Astrocyte (in vitro differentiated cells and primary cell): Measurements from ENCODE around the gene EXOSC5. TPM values are rescaled to one million over a fixed set of nuclear protein-coding genes. Genes with fewer than 3 reads are reported as not detected.

ENCODE experiments used
- DNase-seq: peaks from one replicate; pipeline ENCODE4 v3.0.0-alpha.2; 2010; ENCODE audit warnings: low read depth
- FAIRE-seq: peaks from 2 replicates; lab custom pipeline; 2011; peaks lifted over from hg19 to GRCh38; lab: Jason Lieb, UNC
- H2AFZ ChIP-seq: 2 replicates; pipeline ENCODE4 v1.6.0; 2012; ENCODE audit warnings: low read depth, low read length, inconsistent platforms
- H3K27ac ChIP-seq: 2 replicates; pipeline ENCODE4 v1.5.1; 2011; ENCODE audit warnings: low read depth, low read length, inconsistent platforms
- H3K27me3 ChIP-seq: 2 replicates; pipeline ENCODE4 v1.6.0; 2011; ENCODE audit warnings: low read length, inconsistent platforms; ENCODE audit not compliant: insufficient read depth
- H3K36me3 ChIP-seq: 2 replicates; pipeline ENCODE4 v1.5.1; 2011; ENCODE audit warnings: low read length, inconsistent platforms; ENCODE audit not compliant: insufficient read depth
- H3K4me1 ChIP-seq: 2 replicates; pipeline ENCODE4 v1.5.1; 2011; ENCODE audit warnings: low read length, inconsistent platforms; ENCODE audit not compliant: insufficient read depth
- H3K4me2 ChIP-seq: 2 replicates; pipeline ENCODE4 v1.6.0; 2012; ENCODE audit warnings: low read length, inconsistent platforms
- H3K4me3 ChIP-seq: 2 replicates; pipeline ENCODE4 v1.5.1; 2011; ENCODE audit warnings: low read depth, mild to moderate bottlenecking, low read length, inconsistent platforms; ENCODE audit not compliant: insufficient read depth
- H3K79me2 ChIP-seq: 2 replicates; pipeline ENCODE4 v1.6.0; 2012; ENCODE audit warnings: mild to moderate bottlenecking, low read length, inconsistent platforms; ENCODE audit not compliant: insufficient read depth
- H3K9ac ChIP-seq: 2 replicates; pipeline ENCODE4 v1.6.0; 2012; ENCODE audit warnings: mild to moderate bottlenecking, low read length, inconsistent platforms
- H3K9me3 ChIP-seq: 2 replicates; pipeline ENCODE4 v1.5.1; 2012; ENCODE audit warnings: low read depth, mild to moderate bottlenecking, low read length, inconsistent platforms; ENCODE audit not compliant: insufficient read depth
- H4K20me1 ChIP-seq: 2 replicates; pipeline ENCODE4 v1.6.0; 2012; ENCODE audit warnings: low read length, inconsistent platforms; ENCODE audit not compliant: insufficient read depth
- H3K27ac Mint-ChIP-seq: one replicate; pipeline ENCODE4 v1.8.0; 2021; ENCODE audit warnings: mild to moderate bottlenecking, mixed read lengths; ENCODE audit not compliant: unreplicated experiment
- H3K27me3 Mint-ChIP-seq: one replicate; pipeline ENCODE4 v1.8.0; 2021; ENCODE audit warnings: low read depth, mixed read lengths; ENCODE audit not compliant: unreplicated experiment
- H3K36me3 Mint-ChIP-seq: one replicate; pipeline ENCODE4 v1.8.0; 2021; ENCODE audit warnings: low read depth, mixed read lengths; ENCODE audit not compliant: unreplicated experiment
- H3K4me1 Mint-ChIP-seq: one replicate; pipeline ENCODE4 v1.8.0; 2021; ENCODE audit warnings: low read depth, mixed read lengths; ENCODE audit not compliant: unreplicated experiment
- H3K4me3 Mint-ChIP-seq: one replicate; pipeline ENCODE4 v1.8.0; 2021; ENCODE audit warnings: mild to moderate bottlenecking, moderate library complexity, mixed read lengths; ENCODE audit not compliant: unreplicated experiment
- H3K9me3 Mint-ChIP-seq: one replicate; pipeline ENCODE4 v1.8.0; 2021; ENCODE audit warnings: mild to moderate bottlenecking, mixed read lengths; ENCODE audit not compliant: unreplicated experiment
- EZH2 ChIP-seq: IDR thresholded peaks from 2 replicates; pipeline ENCODE4 v1.6.1; 2012; ENCODE audit warnings: mild to moderate bottlenecking, low read length, inconsistent platforms; ENCODE audit not compliant: insufficient read depth
- total RNA-seq: library from RNA; stranded (reverse); gene quantifications from 2 replicates; pipeline ENCODE4 v1.2.1, GENCODE V29; 2021
- TF ChIP-seq, protein P1 (sequence below): IDR thresholded peaks from 2 replicates; pipeline ENCODE4 v1.5.1; 2011; ENCODE audit warnings: low read depth, mild to moderate bottlenecking, inconsistent platforms, low read length, moderate library complexity; ENCODE audit not compliant: insufficient read depth

EXOSC5 gene
- total RNA-seq, 1 donor from 2014 or later, result 18.3 TPM

DNA sequence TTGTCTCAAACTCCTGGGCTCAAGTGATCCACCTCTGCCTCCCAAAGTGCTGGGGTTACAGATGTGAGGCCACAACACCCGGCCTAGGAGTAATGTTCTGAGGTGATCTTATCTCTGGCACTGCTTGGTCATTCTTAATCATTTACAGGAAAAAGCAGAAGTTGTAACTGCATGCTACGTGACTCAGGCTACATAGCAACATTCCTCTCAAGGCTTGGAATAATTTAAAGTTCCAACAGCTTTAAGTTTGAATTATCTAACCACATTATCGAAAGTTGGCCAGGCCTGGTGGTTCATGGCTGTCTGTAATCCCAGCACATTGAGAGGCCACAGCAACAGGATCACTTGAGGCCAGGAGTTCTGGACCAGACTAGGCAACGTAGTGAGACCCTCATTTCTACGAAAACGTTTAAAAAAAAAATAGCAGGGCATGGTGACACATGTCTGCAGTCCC lies 29.3 kb downstream of the EXOSC5 start:
- Histone ChIP-seq H3K9ac (peak overlapping the region; percentile 56), H3K9me3 (no peaks in the 10 kb centered on the region), H3K4me1 (peaks cover 19% of the 10 kb centered on the region), H3K36me3 (no peaks in the 10 kb centered on the region), H3K4me3 (no peak overlapping the region), H3K4me2 (peak overlapping the region; percentile 54), H3K27ac (peak overlapping the region; percentile 85), H3K27me3 (no peaks in the 10 kb centered on the region), H2AFZ (no peak overlapping the region), H3K79me2 (peaks cover 36% of the 10 kb centered on the region), H4K20me1 (no peaks in the 10 kb centered on the region)
- Mint-ChIP-seq H3K4me1 (peaks cover 10% of the 10 kb centered on the region), H3K27me3 (no peaks in the 10 kb centered on the region), H3K4me3 (peak overlapping the region; percentile 54), H3K27ac (peak overlapping the region; percentile 93), H3K9me3 (no peaks in the 10 kb centered on the region), H3K36me3 (peaks cover 5% of the 10 kb centered on the region)
- TF ChIP-seq, protein P1, sequence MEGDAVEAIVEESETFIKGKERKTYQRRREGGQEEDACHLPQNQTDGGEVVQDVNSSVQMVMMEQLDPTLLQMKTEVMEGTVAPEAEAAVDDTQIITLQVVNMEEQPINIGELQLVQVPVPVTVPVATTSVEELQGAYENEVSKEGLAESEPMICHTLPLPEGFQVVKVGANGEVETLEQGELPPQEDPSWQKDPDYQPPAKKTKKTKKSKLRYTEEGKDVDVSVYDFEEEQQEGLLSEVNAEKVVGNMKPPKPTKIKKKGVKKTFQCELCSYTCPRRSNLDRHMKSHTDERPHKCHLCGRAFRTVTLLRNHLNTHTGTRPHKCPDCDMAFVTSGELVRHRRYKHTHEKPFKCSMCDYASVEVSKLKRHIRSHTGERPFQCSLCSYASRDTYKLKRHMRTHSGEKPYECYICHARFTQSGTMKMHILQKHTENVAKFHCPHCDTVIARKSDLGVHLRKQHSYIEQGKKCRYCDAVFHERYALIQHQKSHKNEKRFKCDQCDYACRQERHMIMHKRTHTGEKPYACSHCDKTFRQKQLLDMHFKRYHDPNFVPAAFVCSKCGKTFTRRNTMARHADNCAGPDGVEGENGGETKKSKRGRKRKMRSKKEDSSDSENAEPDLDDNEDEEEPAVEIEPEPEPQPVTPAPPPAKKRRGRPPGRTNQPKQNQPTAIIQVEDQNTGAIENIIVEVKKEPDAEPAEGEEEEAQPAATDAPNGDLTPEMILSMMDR, result no peak
- no peak for TF ChIP-seq EZH2
- DNase-seq (peak; percentile 97), FAIRE-seq (peak; percentile 59)

DNA sequence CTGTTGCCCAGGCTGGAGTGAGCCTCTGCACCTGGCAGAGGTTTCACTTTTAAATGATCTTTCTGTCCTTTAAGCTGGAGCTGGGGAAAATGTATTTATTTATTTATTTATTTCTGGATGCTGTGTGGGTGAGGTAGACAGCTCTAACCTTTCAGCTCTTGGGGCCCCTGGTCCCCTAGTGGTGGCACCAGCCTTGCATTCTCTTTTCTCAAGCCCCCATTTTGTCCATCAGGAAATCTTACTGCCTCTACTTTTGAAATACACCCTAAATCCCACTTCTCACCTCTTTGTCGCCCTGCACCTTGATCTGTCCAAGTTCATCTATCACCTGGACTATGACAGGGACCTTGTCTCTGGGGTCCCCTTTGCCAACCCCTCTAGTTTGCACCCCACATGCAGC lies 31.1 kb downstream of the EXOSC5 start:
- no peaks in the 10 kb centered on the region for H3K27me3 Mint-ChIP-seq
- H3K9me3 Mint-ChIP-seq, result no peaks in the 10 kb centered on the region
- peaks cover 10% of the 10 kb centered on the region for H3K4me1 Mint-ChIP-seq
- TF ChIP-seq, protein P1, result no peak
- TF ChIP-seq EZH2, result no peak
- H3K27ac Mint-ChIP-seq, result no peak overlapping the region
- H2AFZ ChIP-seq, result no peak overlapping the region
- H3K9ac ChIP-seq, result no peak overlapping the region
- no peak overlapping the region for H3K4me2 ChIP-seq
- H3K4me1 ChIP-seq, result peaks cover 19% of the 10 kb centered on the region
- H3K79me2 ChIP-seq, result peaks cover 36% of the 10 kb centered on the region
- no peak for DNase-seq
- no peak overlapping the region for H3K4me3 ChIP-seq
- H4K20me1 ChIP-seq, result no peaks in the 10 kb centered on the region
- no peak for FAIRE-seq
- peaks cover 5% of the 10 kb centered on the region for H3K36me3 Mint-ChIP-seq
- peak overlapping the region; percentile 3 for H3K4me3 Mint-ChIP-seq
- H3K9me3 ChIP-seq, result no peaks in the 10 kb centered on the region
- H3K27ac ChIP-seq, result no peak overlapping the region
- no peaks in the 10 kb centered on the region for H3K36me3 ChIP-seq
- H3K27me3 ChIP-seq, result no peaks in the 10 kb centered on the region
